OCI-LY1 (cell line): ENCODE results near the gene FGF21.

Experiments used
- H2AFZ ChIP-seq: fragments of 200-600 bp; sonication (generic), shearing (Covaris generic); 2 replicates; pipeline ENCODE4 v1.6.0; 2014; ENCODE audit warnings: antibody characterized with exemption, mild to moderate bottlenecking, low read length
- H3F3A ChIP-seq: fragments of 200-600 bp; sonication (generic), shearing (Covaris generic); 2 replicates; pipeline ENCODE4 v1.6.0; 2014; ENCODE audit warnings: mild to moderate bottlenecking, antibody characterized with exemption, low read length, moderate library complexity; ENCODE audit not compliant: insufficient read depth
- H3K27ac ChIP-seq: fragments of 200-600 bp; sonication (generic); 2 replicates; pipeline ENCODE4 v1.5.1; 2014; ENCODE audit warnings: low read length, mixed run types, mild to moderate bottlenecking, low read depth; ENCODE audit not compliant: poor library complexity, severe bottlenecking
- H3K27me3 ChIP-seq: fragments of 200-600 bp; sonication (generic); 2 replicates; pipeline ENCODE4 v1.6.0; 2014; ENCODE audit warnings: antibody characterized with exemption, mild to moderate bottlenecking, low read length, moderate library complexity; ENCODE audit not compliant: insufficient read depth
- H3K36me3 ChIP-seq: fragments of 200-600 bp; sonication (generic); 2 replicates; pipeline ENCODE4 v1.6.1; 2014; ENCODE audit warnings: mild to moderate bottlenecking, antibody characterized with exemption, low read length, moderate library complexity, mixed read lengths; ENCODE audit not compliant: insufficient read depth
- H3K4me1 ChIP-seq: fragments of 200-600 bp; sonication (generic); 2 replicates; pipeline ENCODE4 v1.5.1; 2014; ENCODE audit warnings: mild to moderate bottlenecking, low read length, moderate library complexity; ENCODE audit not compliant: insufficient read depth, severe bottlenecking
- H3K4me2 ChIP-seq: fragments of 200-600 bp; sonication (generic), shearing (Covaris generic); 2 replicates; pipeline ENCODE4 v1.6.1; 2014; ENCODE audit warnings: low read length
- H3K4me3 ChIP-seq: fragments of 200-600 bp; sonication (generic); 2 replicates; pipeline ENCODE4 v1.5.1; 2014; ENCODE audit warnings: low read length, low read depth, mild to moderate bottlenecking, mixed read lengths; ENCODE audit not compliant: poor library complexity, severe bottlenecking
- H3K79me2 ChIP-seq: fragments of 200-600 bp; shearing (Covaris generic); 2 replicates; pipeline ENCODE4 v1.6.1; 2016; ENCODE audit warnings: mixed run types, low read length, mixed read lengths; ENCODE audit not compliant: insufficient read depth
- H3K9ac ChIP-seq: fragments of 200-600 bp; sonication (generic), shearing (Covaris generic); 2 replicates; pipeline ENCODE4 v1.6.1; 2014; ENCODE audit warnings: mild to moderate bottlenecking, low read length, mixed read lengths
- H3K9me2 ChIP-seq: fragments of 200-600 bp; sonication (generic), shearing (Covaris generic); 2 replicates; pipeline ENCODE4 v1.6.1; 2014; ENCODE audit warnings: low read depth, mild to moderate bottlenecking, low read length, mixed read lengths
- H3K9me3 ChIP-seq: fragments of 200-600 bp; shearing (Covaris generic); 2 replicates; pipeline ENCODE4 v1.6.1; 2014; ENCODE audit warnings: low read length, mixed read lengths
- H4K20me1 ChIP-seq: fragments of 200-600 bp; sonication (generic), shearing (Covaris generic); 2 replicates; pipeline ENCODE4 v1.6.0; 2016; ENCODE audit warnings: mild to moderate bottlenecking, low read length; ENCODE audit not compliant: insufficient read depth
- EZH2 ChIP-seq: fragments of 200-600 bp; sonication (generic), shearing (Covaris generic); IDR thresholded peaks from 2 replicates; pipeline ENCODE4 v1.8.0; 2017; ENCODE audit warnings: borderline replicate concordance, mixed run types, mild to moderate bottlenecking, antibody characterized with exemption, low read length, moderate library complexity, mixed read lengths
- TF ChIP-seq, protein P1 (sequence below): fragments of 200-600 bp; sonication (generic), shearing (Covaris generic); IDR thresholded peaks from 2 replicates; pipeline ENCODE4 v1.5.1; 2017; ENCODE audit warnings: mild to moderate bottlenecking, antibody characterized with exemption, low read length, moderate library complexity, mixed read lengths

FGF21 gene, protein sequence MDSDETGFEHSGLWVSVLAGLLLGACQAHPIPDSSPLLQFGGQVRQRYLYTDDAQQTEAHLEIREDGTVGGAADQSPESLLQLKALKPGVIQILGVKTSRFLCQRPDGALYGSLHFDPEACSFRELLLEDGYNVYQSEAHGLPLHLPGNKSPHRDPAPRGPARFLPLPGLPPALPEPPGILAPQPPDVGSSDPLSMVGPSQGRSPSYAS

DNA sequence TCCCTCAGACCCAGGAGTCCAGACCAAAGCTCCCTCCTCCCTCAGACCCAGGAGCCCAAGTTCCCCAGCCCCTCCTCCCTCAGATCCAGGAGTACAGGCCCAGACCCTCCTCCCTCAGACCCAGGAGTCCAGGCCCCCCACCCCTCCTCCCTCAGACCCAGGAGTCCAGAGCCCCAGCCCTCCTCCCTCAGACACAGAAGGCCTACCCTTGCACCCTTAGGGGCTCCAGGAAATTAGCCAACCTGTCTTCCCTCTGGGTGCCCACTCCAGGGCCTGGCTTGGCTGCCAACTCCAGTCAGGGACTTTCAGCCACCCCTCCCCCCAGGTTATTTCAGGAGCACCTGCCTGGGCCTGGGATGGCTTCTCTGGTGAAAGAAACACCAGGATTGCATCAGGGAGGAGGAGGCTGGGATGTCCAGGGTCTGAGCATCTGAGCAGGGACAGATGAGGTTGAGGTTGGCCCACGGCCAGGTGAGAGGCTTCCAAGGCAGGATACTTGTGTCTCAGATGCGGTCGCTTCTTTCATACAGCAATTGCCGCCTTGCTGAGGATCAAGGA lies at the start of gene FGF21:
TSS of gene FGF21 (plus strand) at position 441 of the 558 bp plus-strand sequence. CDS start 713 bp downstream, outside the sequence.
- Histone ChIP-seq H3K27ac (no peak within 1 kb of the TSS), H3K9ac (no peak within 1 kb of the TSS), H3K4me3 (no peak within 1 kb of the TSS), H2AFZ (no peak within 1 kb of the TSS), H3F3A (no peaks in the 10 kb centered on the region), H3K9me2 (no peaks in the 10 kb centered on the region), H3K4me2 (no peak within 1 kb of the TSS), H3K4me1 (peaks cover 14% of the 10 kb centered on the region), H3K27me3 (0 out of 2 replicates have a peak, but pooled peaks cover under 1% of the 10 kb centered on the region), H4K20me1 (no peaks in the 10 kb centered on the region), H3K79me2 (no peaks in the 10 kb centered on the region), H3K36me3 (no peaks in the 10 kb centered on the region), H3K9me3 (no peaks in the 10 kb centered on the region)
- TF ChIP-seq EZH2 = no peak
- TF ChIP-seq, protein P1, sequence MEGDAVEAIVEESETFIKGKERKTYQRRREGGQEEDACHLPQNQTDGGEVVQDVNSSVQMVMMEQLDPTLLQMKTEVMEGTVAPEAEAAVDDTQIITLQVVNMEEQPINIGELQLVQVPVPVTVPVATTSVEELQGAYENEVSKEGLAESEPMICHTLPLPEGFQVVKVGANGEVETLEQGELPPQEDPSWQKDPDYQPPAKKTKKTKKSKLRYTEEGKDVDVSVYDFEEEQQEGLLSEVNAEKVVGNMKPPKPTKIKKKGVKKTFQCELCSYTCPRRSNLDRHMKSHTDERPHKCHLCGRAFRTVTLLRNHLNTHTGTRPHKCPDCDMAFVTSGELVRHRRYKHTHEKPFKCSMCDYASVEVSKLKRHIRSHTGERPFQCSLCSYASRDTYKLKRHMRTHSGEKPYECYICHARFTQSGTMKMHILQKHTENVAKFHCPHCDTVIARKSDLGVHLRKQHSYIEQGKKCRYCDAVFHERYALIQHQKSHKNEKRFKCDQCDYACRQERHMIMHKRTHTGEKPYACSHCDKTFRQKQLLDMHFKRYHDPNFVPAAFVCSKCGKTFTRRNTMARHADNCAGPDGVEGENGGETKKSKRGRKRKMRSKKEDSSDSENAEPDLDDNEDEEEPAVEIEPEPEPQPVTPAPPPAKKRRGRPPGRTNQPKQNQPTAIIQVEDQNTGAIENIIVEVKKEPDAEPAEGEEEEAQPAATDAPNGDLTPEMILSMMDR = no peak

DNA sequence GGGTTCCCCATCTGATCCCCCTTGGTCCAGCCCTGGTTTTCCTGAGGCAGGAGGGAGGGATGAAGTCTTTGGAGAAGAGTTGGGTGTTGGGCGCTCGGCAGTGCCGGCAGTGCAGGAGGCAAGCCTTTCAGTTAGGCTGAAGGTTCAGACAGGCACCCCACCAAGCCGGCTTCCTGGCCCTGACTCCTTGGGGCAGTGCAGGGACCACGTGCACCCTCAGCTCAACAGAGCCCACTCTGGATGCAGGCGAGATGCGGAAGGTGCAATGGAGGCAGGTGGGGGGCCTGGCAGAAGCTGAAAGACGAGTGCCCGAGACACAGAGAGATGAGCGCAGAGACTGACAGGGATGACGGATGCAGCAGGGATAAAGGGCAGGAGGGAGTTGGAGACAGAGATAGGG lies 46.9 kb upstream of the FGF21 start:
- no peak overlapping the region for H3K9ac ChIP-seq
- H3K27me3 ChIP-seq = peaks cover 5% of the 10 kb centered on the region; the same call in 1 of the 2 replicates
- H3K9me2 ChIP-seq = no peaks in the 10 kb centered on the region
- no peaks in the 10 kb centered on the region for H3K79me2 ChIP-seq
- no peak overlapping the region for H2AFZ ChIP-seq
- H3K4me2 ChIP-seq = no peak overlapping the region
- no peak overlapping the region for H3K4me3 ChIP-seq
- no peak overlapping the region for H3K27ac ChIP-seq
- H3K4me1 ChIP-seq = peaks cover 5% of the 10 kb centered on the region
- H4K20me1 ChIP-seq = no peaks in the 10 kb centered on the region
- no peaks in the 10 kb centered on the region for H3K9me3 ChIP-seq
- no peaks in the 10 kb centered on the region for H3F3A ChIP-seq
- no peak for TF ChIP-seq EZH2
- TF ChIP-seq, protein P1 = no peak
- no peaks in the 10 kb centered on the region; the same call in 1 of the 2 replicates for H3K36me3 ChIP-seq

DNA sequence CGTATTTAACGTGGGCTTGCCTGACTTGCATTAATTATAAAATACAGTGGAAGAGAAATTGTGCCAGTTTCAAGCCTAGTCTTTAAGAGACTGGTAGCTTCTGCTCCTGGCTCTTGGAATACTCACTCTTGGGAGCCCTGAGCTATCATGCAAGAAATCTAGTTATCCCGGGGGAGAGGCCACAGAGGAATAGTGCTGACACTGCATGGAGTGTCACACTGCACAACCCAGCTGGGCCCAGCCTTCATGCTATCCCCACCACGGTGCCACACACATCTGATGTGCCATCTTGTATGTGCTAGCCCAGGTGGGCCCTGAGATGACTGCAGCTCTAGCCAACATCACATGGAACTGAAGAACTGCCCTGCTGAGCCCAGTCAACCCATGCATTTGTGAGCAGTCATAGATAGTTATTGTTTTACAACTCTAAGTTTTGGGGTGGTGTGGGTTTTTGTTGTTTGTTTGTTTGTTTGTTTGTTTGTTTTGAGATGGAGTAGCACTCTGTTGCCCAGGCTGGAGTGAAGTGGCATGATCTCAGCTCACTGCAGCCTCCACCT lies 44.1 kb upstream of the FGF21 start:
- Histone ChIP-seq H3K27ac (no peak overlapping the region), H3K9ac (no peak overlapping the region), H3K36me3 (no peaks in the 10 kb centered on the region; the same call in 1 of the 2 replicates), H3K9me2 (no peaks in the 10 kb centered on the region), H3K4me2 (no peak overlapping the region), H3F3A (no peaks in the 10 kb centered on the region), H3K79me2 (no peaks in the 10 kb centered on the region), H4K20me1 (no peaks in the 10 kb centered on the region), H3K9me3 (no peaks in the 10 kb centered on the region), H3K27me3 (peaks cover 5% of the 10 kb centered on the region; the same call in 1 of the 2 replicates), H2AFZ (no peak overlapping the region), H3K4me1 (peaks cover 24% of the 10 kb centered on the region), H3K4me3 (no peak overlapping the region)
- TF ChIP-seq, protein P1 = no peak
- TF ChIP-seq EZH2 = no peak
